Activated CD4-positive, alpha-beta T cell treated with anti-CD3 and anti-CD28 coated beads for 1 hour (primary cell): ENCODE data around the gene COG4.

Experiments used
- DNase-seq: peaks from one replicate; pipeline ENCODE4 v3.0.0-alpha.2; 2020

COG4 gene

DNA sequence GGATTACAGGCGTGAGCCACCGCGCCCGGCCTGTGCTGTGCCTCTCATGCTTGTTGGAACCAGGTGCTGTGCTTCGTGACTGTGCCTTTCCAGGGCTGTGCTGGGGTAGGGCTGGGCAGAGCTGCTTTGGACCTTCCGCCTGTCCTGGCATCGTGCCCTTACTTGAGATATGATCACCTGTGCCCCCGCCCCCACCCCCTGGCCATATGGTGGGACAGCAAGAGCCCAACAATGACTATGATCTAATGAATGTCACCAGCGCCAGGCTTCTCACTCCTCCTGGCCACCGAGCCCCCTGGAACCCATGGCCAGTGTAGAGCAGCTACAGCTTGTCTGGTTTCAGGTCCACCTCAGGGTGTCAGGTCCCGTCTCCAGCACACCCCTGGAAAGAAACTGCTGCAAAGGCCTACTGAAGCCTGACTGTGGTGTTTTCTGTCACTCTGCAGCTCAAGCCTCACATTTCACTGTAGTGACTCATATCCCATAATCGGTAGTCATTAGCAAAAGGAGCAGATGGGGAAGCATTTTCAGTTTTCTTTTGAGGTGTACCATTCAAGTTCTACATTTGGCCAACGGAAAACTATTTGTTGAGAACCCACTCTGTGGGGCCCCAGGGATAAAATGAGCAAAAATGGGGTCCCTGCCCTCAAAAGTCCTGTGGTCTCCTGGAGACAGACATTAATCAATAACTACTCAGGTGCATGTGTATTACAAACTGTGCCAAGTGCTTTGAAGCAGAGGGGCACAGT is 46.9 kb downstream of the COG4 start:
- no peak for DNase-seq

DNA sequence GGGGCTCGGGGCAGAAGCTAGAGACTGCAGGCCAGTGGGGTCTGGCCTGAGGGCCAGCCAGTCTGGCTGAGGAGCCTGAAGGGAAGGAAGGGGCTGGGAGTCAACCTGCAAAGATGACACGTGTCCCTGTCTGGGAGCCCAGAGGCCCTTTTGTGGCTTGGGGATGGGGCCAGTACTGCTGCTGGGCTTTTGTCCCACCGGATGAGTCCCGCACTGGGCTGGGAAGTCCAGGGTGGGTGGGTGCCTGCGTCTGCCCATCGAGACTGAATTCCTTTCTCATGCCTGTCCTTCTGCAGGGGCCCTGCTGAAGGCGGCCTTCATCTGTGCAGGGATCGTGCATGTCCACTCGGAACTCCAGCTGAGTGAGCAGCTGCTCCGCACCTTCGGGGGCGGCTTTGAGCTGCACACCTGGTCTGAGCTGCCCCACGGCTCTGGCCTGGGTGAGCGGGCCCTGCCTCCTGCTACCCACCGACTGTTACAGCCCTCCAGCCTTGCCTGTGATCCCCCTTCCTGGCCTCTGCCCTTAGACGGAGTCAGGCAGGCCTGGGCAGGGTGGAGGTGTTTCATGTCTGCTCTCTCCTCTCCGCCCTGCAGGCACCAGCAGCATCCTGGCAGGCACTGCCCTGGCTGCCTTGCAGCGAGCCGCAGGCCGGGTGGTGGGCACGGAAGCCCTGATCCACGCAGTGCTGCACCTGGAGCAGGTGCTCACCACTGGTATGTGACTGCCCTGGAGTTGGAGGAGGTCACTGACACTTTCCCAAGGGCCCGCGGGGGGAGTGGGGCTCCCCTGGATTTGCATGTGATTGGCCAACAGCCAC is 48.1 kb downstream of the COG4 start:
- DNase-seq, result no peak

DNA sequence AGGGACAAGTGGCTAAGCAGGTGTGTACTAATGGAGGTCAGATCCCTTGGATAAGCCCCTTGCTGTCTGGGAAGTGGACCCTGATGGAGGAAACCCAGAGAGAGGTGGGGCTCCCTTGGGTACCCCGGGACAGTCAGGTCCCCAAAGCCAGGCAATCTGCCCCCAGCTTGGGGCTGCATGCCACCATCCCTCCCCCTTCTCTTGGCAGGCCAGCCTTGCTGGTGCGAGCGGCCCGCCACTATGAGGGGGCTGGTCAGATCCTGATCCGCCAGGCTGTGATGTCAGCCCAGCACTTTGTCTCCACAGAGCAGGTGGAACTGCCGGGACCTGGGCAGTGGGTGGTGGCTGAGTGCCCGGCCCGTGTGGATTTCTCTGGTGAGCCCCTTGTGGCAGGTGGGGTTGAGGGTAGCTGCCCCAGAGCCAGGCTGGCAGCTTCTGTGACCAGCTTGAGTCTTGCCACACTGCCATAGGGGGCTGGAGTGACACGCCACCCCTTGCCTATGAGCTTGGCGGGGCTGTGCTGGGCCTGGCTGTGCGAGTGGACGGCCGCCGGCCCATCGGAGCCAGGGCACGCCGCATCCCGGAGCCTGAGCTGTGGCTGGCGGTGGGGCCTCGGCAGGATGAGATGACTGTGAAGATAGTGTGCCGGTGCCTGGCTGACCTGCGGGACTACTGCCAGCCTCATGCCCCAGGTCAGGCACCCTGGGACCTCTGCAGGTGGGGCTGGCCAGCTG is 48.9 kb downstream of the COG4 start:
- DNase-seq, result no peak

DNA sequence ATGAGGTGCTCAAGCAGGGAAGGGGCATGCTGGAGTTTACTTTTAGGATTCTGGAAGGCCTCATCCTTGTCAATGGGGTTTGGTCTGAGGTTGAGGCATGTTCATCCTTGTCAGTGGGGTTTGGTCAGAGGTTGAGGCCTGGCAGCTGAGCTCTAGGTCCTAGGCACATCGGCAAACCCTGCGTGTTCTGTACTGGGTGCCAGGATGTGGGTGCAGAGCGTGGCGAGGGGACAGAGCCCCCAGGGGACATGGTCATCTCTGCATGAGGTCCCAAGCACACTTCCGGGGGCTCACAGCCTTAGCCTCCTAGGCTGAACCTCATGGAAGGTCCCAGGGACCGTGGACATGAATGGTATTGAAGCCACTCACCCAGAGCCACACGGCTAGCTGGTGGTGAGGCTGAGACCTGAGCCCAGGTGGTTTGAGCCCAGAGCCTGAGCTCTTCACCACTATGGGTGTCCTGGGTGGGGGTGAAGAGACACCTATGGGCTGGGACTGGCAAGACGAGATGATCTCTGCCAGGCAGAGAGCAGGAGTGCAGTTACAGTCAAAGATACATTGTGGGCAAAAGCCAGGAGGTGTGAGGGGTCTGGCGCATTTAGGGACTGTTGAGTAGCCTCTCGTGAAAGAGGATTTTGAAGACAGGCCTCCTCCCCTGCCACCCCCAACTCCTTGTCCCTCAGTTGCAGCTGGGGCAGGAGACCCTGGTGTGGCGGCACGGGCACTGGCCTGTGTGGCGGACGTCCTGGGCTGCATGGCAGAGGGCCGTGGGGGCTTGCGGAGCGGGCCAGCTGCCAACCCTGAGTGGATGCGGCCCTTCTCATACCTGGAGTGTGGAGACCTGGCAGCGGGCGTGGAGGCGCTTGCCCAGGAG is 49.7 kb downstream of the COG4 start:
- DNase-seq, result no peak

DNA sequence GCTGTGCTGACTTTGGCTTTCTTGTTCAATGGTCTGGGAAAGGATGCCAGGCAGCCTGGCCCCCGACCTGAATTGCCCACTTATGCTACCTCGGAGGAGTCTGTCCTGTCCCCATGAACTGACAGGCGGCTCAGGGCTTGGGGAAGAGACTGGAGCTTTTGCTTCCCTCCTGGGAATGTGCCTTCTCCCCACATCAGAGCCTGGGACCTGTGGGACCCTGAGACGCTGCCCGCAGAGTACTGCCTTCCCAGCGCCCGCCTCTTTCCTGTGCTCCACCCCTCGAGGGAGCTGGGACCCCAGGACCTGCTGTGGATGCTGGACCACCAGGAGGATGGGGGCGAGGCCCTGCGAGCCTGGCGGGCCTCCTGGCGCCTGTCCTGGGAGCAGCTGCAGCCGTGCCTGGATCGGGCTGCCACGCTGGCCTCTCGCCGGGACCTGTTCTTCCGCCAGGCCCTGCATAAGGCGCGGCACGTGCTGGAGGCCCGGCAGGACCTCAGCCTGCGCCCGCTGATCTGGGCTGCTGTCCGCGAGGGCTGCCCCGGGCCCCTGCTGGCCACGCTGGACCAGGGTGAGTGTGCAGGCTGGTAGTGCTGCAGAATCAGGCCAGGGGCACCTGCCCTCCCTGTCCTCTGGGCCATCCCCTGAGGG is 50.4 kb downstream of the COG4 start:
- DNase-seq, result no peak

DNA sequence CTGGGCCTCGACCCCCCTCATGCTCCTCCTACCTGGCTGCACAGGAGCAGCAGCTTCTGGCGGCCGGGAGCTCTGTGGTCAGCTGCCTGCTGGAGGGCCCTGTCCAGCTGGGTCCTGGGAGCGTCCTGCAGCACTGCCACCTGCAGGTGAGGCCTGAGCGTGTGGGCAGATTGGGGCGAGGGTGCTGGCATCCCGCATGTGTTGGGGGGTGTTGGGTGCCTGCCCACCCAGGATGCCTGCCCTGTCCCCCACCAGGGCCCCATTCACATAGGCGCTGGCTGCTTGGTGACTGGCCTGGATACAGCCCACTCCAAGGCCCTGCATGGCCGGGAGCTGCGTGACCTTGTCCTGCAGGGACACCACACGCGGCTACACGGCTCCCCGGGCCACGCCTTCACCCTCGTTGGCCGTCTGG is 52.4 kb downstream of the COG4 start:
- no peak for DNase-seq

DNA sequence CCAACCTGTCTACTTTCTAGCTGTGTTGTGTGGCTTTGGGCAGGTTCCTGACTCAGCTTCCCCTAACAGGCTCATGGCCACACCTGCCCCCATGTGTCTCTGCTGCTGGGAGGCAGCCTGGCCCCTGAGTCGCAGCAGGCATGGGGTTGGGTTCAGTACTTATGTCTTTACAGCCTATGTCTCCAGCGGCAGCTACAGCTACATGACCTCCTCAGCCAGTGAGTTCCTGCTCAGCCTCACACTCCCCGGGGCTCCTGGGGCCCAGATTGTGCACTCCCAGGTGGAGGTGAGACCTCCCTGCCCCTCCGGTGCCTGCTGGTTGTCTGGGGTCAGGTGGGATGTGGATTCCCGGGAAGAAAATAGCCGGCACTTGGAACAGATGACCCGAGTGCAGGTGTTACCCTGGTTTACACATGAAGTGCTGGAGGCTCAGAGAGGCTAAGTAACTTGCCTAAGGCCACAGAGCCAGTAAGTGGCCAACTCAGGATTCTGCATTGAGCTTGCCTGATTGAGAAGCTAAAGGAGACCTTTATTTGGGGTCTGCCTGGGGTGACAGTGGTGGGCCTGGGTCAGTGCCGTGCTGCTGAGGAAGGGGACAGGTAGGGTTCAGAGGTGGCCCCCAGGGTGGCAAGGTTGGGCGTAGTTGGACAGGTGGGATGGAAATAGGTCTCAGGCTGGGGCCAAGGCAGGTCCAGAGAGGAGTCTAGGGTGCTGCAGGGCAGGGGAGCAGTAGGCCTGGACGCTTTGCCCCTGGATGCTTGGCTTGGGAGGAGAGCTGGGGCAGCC is 53.0 kb downstream of the COG4 start:
- no peak for DNase-seq

DNA sequence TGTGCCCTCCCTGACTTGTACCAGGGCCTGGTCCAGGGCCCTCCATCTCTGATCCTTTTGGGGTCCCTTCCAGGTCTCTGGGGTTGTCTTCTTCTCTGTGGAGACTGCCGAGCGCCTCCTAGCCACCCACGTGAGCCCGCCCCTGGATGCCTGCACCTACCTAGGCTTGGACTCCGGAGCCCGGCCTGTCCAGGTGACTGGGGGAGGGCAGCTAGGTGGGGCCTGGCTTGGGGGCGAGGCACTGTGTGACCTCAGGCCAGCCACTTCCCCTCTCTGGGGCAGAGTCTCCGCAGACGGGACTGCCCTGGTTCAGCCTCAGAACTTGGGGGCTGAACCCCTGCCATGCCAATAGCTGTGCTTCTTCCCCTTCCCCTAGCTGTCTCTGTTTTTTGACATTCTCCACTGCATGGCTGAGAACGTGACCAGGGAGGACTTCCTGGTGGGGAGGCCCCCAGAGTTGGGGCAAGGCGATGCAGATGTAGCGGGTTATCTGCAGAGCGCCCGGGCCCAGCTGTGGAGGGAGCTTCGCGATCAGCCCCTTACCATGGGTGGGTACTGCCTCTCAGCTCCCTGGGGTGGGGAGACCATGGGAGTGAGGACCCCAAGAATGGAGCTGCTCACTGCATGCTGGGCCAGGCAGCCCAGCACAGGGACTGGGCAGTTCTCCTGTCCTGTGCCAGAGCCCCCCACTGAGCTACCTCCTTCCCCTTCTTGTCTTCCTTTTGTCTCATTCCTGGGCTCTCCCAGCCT is 54.4 kb downstream of the COG4 start:
- DNase-seq, result no peak

DNA sequence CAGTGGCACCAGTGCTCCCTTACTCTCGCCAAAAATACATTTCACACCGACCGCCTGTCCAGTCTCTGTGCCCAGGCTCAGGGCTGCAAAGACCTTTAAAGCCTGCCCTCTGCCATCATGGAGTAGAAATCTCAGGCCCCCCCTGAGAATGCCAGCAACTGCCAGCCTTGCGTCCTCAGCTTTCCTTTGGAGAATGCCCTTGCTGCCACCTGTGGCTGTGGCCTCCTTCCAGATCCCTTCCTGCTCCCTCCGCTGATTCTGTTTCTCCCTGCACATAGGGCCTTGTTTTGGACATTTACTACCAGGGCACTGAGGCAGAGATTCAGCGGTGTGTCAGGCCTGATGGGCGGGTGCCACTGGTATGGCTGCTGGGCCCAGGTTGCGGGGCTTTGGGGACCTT is 55.7 kb downstream of the COG4 start:
- no peak for DNase-seq

DNA sequence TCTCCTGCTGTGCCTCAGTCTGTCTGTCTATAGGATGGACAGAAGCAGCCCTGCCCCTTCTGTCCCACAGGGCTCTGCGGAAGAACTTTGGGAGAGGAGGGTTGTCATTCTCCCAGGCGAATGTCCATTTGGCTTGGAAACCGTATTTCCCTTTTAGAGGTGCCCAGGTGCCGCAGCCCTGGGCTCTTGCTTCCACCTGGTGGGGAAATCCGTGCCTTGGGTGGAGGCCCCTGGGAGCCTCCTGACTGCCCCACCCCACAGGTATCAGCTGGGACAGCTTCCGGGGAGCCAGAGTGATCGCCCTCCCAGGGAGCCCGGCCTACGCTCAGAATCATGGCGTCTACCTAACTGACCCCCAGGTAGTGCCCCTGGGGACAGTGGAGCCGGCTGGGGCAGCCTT is 56.2 kb downstream of the COG4 start:
- DNase-seq, result no peak

DNA sequence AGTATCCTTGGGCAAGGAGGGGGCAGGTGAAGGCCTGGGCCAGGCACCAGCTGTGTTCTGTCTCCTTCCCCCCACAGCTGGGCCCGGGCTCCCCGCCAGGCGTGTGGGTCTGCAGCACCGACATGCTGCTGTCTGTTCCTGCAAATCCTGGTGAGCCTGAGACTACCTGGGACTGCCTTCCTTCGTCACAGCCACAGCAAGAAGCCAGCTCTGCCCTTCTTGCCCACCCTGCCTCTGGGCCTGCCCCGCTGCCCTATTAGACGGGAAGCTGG is 56.6 kb downstream of the COG4 start:
- no peak for DNase-seq

DNA sequence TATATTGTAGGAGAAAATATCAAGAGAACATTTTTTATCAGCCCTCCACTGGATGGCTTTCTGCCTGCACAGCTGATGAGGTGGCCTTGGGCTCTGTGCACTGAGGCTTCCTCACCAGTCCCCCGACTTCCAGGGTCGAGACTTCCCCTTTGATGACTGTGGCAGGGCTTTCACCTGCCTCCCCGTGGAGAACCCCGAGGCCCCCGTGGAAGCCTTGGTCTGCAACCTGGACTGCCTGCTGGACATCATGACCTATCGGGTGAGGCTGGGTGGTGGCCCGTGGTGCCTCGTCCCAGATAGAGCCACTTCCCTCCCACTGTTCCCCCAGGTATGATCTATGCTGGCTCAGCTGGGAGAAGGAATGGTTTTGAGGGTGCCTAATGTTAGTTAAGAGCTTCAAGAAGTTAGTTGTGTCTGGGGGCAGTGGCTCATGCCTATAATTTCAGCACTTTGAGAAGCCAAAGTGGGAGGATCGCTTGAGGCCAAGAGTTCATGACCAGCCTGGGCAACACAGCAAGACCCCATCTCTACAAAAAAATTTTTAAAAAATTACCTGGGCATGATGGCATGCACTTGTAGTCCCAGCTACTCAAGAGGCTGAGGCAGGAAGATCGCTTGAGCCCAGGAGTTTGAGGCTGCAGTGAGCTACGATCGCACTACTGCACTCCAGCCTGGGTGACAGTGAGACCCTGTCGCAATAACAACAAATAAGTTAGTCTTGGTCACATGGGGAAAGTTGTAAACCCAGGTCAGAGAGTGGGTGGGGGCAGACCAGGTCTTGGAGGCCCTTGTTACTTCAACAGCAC is 57.2 kb downstream of the COG4 start:
- DNase-seq, result no peak

DNA sequence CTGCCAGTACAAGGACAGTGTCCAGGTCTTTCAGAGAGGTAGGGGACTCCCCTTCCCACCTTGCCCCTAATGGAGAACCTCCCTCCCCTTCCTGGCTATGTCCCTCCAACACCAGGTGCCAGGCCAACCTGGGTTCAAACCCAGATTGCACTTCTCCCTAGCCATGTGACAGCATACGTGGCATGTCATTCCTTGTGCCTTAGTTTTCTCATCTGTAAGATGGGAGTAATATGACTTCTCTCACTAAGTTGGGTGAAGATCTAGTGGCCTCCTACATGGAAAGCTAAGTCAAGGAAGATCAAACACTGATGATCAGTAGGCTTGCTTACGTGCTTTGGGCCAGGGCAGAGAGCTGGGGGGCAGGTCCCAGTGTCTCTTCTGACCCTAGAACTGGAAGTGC is 60.1 kb downstream of the COG4 start:
- DNase-seq, result no peak

DNA sequence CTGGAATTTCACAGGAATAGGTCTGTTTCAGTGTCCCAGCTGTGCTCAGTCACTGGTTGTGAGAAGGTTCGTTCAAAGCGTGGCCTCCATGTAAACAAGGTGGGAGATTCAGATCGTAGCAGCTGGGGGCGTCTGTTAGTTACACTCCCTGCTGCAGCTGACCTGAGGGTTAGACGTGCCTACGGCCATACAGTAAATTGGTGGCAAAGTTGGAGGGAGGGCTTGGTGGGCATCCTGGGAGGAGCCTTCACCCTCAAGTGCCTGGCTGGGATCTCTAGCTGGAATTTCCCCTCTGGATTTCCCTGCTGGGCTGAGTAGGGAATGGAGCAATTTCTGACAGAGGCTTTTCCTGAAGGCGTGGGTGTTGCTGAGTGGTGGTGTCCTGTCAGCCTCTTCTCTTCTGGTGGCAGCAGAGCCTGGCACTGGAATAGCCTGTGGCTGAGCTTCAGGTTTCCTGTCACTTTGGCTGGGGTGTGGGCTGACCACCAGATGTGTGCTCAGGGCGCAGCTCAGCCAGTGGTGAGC is 62.6 kb downstream of the COG4 start:
- no peak for DNase-seq

DNA sequence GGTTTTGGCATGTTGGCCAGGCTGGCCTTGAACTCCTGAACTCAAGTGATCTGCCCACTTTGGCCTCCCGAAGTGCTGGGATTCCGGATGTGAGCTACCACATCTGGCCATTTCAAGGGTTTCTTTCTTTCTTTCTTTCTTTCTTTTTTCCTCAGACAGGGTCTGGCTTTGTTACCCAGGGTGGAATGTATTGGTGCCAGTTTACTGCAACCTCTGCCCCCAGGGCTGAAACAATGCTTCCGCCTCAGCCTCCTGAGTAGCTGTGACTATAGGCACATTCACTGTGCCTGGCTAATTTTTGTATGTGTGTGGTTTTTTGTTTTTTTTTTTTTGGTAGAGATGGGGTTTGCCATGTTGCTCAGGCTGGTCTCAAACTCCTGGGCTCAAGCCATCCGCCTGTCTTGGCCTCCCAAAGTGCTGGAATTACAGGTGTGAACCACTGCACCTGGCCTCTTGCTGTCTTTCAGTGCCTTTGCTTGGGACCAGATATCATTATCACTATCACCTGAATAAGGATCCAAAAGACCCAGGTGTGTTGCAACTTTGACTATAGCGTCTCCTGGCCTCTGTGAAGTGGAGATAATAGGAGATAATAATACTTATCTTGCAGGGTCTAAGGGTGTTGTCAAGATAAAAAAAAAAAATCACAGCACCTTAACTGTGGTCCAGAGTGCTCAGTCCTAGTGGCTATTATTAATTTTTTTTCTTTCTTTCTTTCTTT is 65.7 kb downstream of the COG4 start:
- DNase-seq, result no peak

DNA sequence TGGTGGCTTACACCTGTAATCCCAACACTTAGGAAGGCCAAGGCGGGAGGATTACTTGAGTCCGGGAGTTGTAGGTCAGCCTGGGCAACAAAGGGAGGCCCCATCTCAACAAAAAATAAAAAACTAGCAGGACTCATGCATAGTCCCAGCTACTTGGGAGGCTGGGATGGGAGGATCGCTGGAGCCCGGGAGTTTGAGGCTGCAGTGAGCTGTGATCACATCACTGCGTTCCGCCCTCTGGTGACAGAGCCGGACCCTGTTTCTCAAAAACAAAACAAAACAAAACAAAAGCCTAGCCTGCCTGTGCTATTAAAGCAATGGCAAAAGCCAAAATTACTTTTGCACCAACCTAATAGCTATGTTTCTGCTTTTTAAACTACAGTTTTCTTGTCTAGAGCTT is 67.4 kb downstream of the COG4 start:
- no peak for DNase-seq

DNA sequence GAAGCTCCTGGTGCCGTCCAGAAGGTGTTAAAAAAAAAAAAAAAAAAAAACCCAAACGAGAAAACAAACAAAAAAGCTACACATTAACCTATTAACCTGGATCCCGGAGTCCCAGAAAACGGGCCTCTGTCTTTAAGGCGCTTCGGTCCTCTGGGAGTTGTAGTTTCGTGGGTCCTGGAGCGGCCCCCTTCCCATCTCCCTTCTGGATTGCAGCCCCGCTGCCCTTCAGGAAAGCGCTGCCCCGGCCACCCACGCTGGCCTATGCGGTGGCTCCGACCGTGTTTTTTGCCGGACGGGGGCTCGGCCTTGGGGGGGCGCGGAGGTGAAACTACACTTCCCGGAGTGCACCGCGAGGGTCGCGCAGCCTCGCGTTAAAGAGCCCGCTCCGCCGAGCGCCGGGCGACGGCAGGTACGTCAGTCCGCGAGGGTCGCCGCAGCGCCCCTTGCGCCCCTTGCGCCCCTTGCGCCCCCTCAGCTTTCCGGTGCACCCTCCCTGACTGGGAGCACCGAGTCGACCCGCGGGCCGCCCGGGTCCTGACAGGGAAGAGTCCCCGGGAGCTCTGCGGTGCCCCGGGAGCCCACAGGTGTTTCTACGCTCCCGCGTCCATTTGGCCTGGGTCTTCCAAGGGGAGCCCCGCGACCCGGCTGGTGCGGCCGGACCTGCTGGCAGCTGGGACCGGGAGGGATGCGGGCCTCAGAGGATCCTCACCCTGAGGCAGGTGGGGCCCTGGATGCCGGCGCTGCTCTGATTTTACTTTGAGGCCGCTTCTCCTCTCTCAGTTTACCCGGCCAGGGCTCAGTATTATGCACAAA is 68.9 kb downstream of the COG4 start, which contains the start of gene FCSK:
Gene FCSK (plus strand): TSS at position 374 of the 813 bp plus-strand sequence. CDS start 8,596 bp downstream, outside the sequence.
- peak; percentile 56 for DNase-seq

DNA sequence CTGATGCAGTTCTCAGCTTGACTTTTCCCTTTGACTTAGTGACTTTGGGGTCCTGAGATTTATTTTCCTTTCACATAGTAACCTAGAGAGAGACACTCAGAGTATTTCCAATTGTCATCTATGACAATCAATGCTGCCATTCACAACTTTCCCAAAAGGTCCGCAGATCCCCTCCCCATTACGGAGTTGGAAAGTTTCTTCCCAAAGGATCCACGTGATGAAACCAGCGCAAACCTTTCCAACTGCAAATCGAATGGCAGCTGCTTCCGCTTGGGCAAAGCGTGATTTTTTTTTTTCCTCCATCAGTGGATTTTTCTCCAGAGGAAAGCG is 69.5 kb downstream of the COG4 start:
- no peak for DNase-seq
